Uterus (tissue), 4 donors: ENCODE measurements around the gene PKM. TPM values are rescaled to one million over a fixed set of nuclear protein-coding genes. Genes with fewer than 3 reads are reported as not detected.

ENCODE experiments used
- DNase-seq, 2 donors: peaks; one replicate each; pipeline ENCODE4 v3.0.0-alpha.2; 2019 to 2020
- H3K27ac ChIP-seq, 2 donors: fragments of 200-600 bp; sonication (generic); 1 replicate in 1 of 2; 2 replicates in 1 of 2; pipeline ENCODE4 v1.5.1; 2016 to 2018
- H3K27me3 ChIP-seq, 2 donors: fragments of 200-600 bp; sonication (generic); one replicate each; pipeline ENCODE4 v1.5.1; 2018 to 2019; ENCODE audit warnings: control low read depth in 1 of 2
- H3K36me3 ChIP-seq, 2 donors: fragments of 200-600 bp; sonication (generic); one replicate each; pipeline ENCODE4 v1.5.1; 2019; ENCODE audit warnings: control low read depth in 1 of 2
- H3K4me1 ChIP-seq, 2 donors: fragments of 200-600 bp; sonication (generic); one replicate each; pipeline ENCODE4 v1.5.1; 2018 to 2019; ENCODE audit warnings: control low read depth in 1 of 2
- H3K4me3 ChIP-seq, 2 donors: fragments of 200-600 bp; sonication (generic); 1 replicate in 1 of 2; 2 replicates in 1 of 2; pipeline ENCODE4 v1.5.1; 2018 to 2019; ENCODE audit warnings: mild to moderate bottlenecking in 1 of 2
- H3K9me3 ChIP-seq, 2 donors: fragments of 200-600 bp; sonication (generic); one replicate each; pipeline ENCODE4 v1.5.1; 2019; ENCODE audit warnings: control low read depth in 1 of 2
- CTCF ChIP-seq, 4 experiments: fragments of 200-600 bp in 2 of 4; fragments of 450-650 bp in 2 of 4; sonication (generic) in 2 of 4; IDR thresholded peaks; one replicate each; pipeline ENCODE4 v1.5.1; 2016 to 2019; ENCODE audit warnings: antibody characterized with exemption in 4 of 4, mild to moderate bottlenecking in 2 of 4, moderate library complexity in 1 of 4
- POLR2A ChIP-seq, 2 donors: fragments of 450-650 bp; IDR thresholded peaks; one replicate each; pipeline ENCODE4 v1.6.1; 2016; ENCODE audit warnings: antibody characterized with exemption in 2 of 2, mild to moderate bottlenecking in 1 of 2, moderate library complexity in 1 of 2
- intact Hi-C: fragments of 100-400 bp; cut with DNase I; formaldehyde crosslinking; loops from one replicate; pipeline ENCODE4 v1.15.1; 2023; ENCODE audit warnings: low total_unique reads
- total RNA-seq, 4 donors: library from RNA; depleted of rRNA in 3 of 4; stranded (reverse); fragments of >200 nt in 3 of 4; gene quantifications; one replicate each; pipeline versions ENCODE4 v1.1.0 to v1.2.4, GENCODE V29; 2014 to 2023
- donor health status: DM: yes; HTN: yes; CAD: no.

Gene PKM
- total RNA-seq, 4 donors from 2014 or later: 101 to 443 (median 191) TPM

- intact Hi-C loops: no loop called here
- no peak overlapping the region for H3K4me3 ChIP-seq
- no peaks in the 10 kb centered on the region for H3K9me3 ChIP-seq
- DNase-seq: no peak
- peaks cover 0 to 5% of the 10 kb centered on the region in 2 donors for H3K4me1 ChIP-seq
- TF ChIP-seq POLR2A (IDR thresholded peaks at IDR 0.05): no peak
- no peak for TF ChIP-seq CTCF (IDR thresholded peaks at IDR 0.05)
- no peak overlapping the region for H3K27ac ChIP-seq
- no peaks in the 10 kb centered on the region for H3K36me3 ChIP-seq
- H3K27me3 ChIP-seq: peaks cover 0 to 11% of the 10 kb centered on the region in 2 donors
These were observed 37.1 kb downstream of the PKM start for GRCh38 chr15:72193836-72194396.

GRCh38 chr15:72192416-72192815, 38.6 kb downstream of the PKM start:
- Histone ChIP-seq H3K27me3 (peaks cover 0 to 10% of the 10 kb centered on the region in 2 donors), H3K9me3 (no peaks in the 10 kb centered on the region), H3K4me3 (no peak overlapping the region), H3K36me3 (no peaks in the 10 kb centered on the region), H3K27ac (no peak overlapping the region), H3K4me1 (peaks cover 0 to 5% of the 10 kb centered on the region in 2 donors)
- intact Hi-C loops: no loop called here
- DNase-seq: no peak
- no peak for TF ChIP-seq POLR2A (IDR thresholded peaks at IDR 0.05)
- TF ChIP-seq CTCF (IDR thresholded peaks at IDR 0.05): no peak

- Histone ChIP-seq H3K27ac (no peak overlapping the region), H3K4me1 (peaks cover 0 to 2% of the 10 kb centered on the region in 2 donors), H3K27me3 (peaks cover 0 to 6% of the 10 kb centered on the region in 2 donors), H3K4me3 (no peak overlapping the region), H3K9me3 (no peaks in the 10 kb centered on the region), H3K36me3 (no peaks in the 10 kb centered on the region)
- TF ChIP-seq POLR2A (IDR thresholded peaks at IDR 0.05) (no peak), CTCF (IDR thresholded peaks at IDR 0.05) (no peak)
- DNase-seq: no peak
- intact Hi-C loops: no loop called here
These were observed 41.6 kb downstream of the PKM start for GRCh38 chr15:72189250-72189902.

- peaks cover 0 to 7% of the 10 kb centered on the region in 2 donors for H3K4me1 ChIP-seq
- no peak overlapping the region for H3K4me3 ChIP-seq
- peaks cover 0 to 22% of the 10 kb centered on the region in 2 donors for H3K27me3 ChIP-seq
- no peak for DNase-seq
- H3K9me3 ChIP-seq: no peaks in the 10 kb centered on the region
- TF ChIP-seq CTCF (IDR thresholded peaks at IDR 0.05) (no peak), POLR2A (IDR thresholded peaks at IDR 0.05) (peak in 1 of 2 donors; percentile 20)
- H3K27ac ChIP-seq: no peak overlapping the region
- no peaks in the 10 kb centered on the region for H3K36me3 ChIP-seq
- intact Hi-C loops: no loop called here
These were observed 46.7 kb downstream of the PKM start for GRCh38 chr15:72184165-72184811.

- intact Hi-C loops: no loop called here
- Histone ChIP-seq H3K4me1 (peaks cover 0 to 7% of the 10 kb centered on the region in 2 donors), H3K27ac (no peak overlapping the region), H3K36me3 (no peaks in the 10 kb centered on the region), H3K9me3 (no peaks in the 10 kb centered on the region), H3K27me3 (peaks cover 0 to 22% of the 10 kb centered on the region in 2 donors), H3K4me3 (no peak overlapping the region)
- no peak for DNase-seq
- TF ChIP-seq POLR2A (IDR thresholded peaks at IDR 0.05) (no peak), CTCF (IDR thresholded peaks at IDR 0.05) (no peak)
These were observed 47.2 kb downstream of the PKM start for GRCh38 chr15:72183781-72184164.
